ENCODE results near the gene RFX4. TPM values are rescaled to one million over a fixed set of nuclear protein-coding genes. Genes with fewer than 3 reads are reported as not detected.

RFX4 gene
- total and polyA plus RNA-seq, 3 donors from 2014 or later: 52.7 to 217 (median 86.4) TPM

- DNase-seq: no peak
- no peak overlapping the region for H3K27ac ChIP-seq
- intact Hi-C loops (cut with DNase I; ENCODE audit: low total_unique reads): no loop called here
- TF ChIP-seq POLR2A (IDR thresholded peaks at IDR 0.05) (no peak), CTCF (IDR thresholded peaks at IDR 0.05) (no peak)
- no peak overlapping the region for H3K4me3 ChIP-seq
- no peaks in the 10 kb centered on the region for H3K4me1 ChIP-seq
- WGBS, 2 donors: 86 to 88% methylated on average over 6 of the region's 6 CpGs
- H3K9me3 ChIP-seq: no peaks in the 10 kb centered on the region
- no peaks in the 10 kb centered on the region for H3K36me3 ChIP-seq (ENCODE audit: low read depth, missing control alignments)
- H3K27me3 ChIP-seq: no peaks in the 10 kb centered on the region
Measured at GRCh38 chr12:106671840-106672239, 89.0 kb downstream of the RFX4 start.

- no peak for TF ChIP-seq CTCF (IDR thresholded peaks at IDR 0.05)
- no peak for TF ChIP-seq POLR2A (IDR thresholded peaks at IDR 0.05)
- no peak for DNase-seq
- Histone ChIP-seq H3K36me3 (ENCODE audit: low read depth, missing control alignments) (no peaks in the 10 kb centered on the region), H3K27ac (no peak overlapping the region), H3K9me3 (no peaks in the 10 kb centered on the region), H3K4me1 (no peaks in the 10 kb centered on the region), H3K4me3 (no peak overlapping the region), H3K27me3 (no peaks in the 10 kb centered on the region)
- intact Hi-C loops (cut with DNase I; ENCODE audit: low total_unique reads): no loop called here
- 41 to 42% methylated on average over 8 of the region's 8 CpGs for WGBS, 2 donors
Measured at GRCh38 chr12:106672314-106673025, 89.7 kb downstream of the RFX4 start.

- TF ChIP-seq POLR2A (IDR thresholded peaks at IDR 0.05) (no peak), CTCF (IDR thresholded peaks at IDR 0.05) (no peak)
- 32 to 52% methylated on average over 8 of the region's 8 CpGs for WGBS, 2 donors
- Histone ChIP-seq H3K9me3 (no peaks in the 10 kb centered on the region), H3K36me3 (ENCODE audit: low read depth, missing control alignments) (no peaks in the 10 kb centered on the region), H3K27ac (no peak overlapping the region), H3K4me3 (no peak overlapping the region), H3K27me3 (no peaks in the 10 kb centered on the region), H3K4me1 (no peaks in the 10 kb centered on the region)
- intact Hi-C loops (cut with DNase I; ENCODE audit: low total_unique reads): no loop called here
- no peak for DNase-seq
Measured at GRCh38 chr12:106673141-106673540, 90.3 kb downstream of the RFX4 start.

GRCh38 chr12:106675651-106676435 is 93.0 kb downstream of the RFX4 start:
- 72 to 79% methylated on average over 10 of the region's 10 CpGs for WGBS, 2 donors
- no peak for TF ChIP-seq CTCF (IDR thresholded peaks at IDR 0.05)
- H3K4me1 ChIP-seq: no peaks in the 10 kb centered on the region
- no peak overlapping the region for H3K4me3 ChIP-seq
- H3K36me3 ChIP-seq (ENCODE audit: low read depth, missing control alignments): no peaks in the 10 kb centered on the region
- H3K27ac ChIP-seq: no peak overlapping the region
- H3K9me3 ChIP-seq: no peaks in the 10 kb centered on the region
- intact Hi-C loops (cut with DNase I; ENCODE audit: low total_unique reads): no loop called here
- H3K27me3 ChIP-seq: no peaks in the 10 kb centered on the region
- no peak for DNase-seq

Data from testis (tissue), 3 donors.